SU-DHL-6 (cell line): Measurements from ENCODE around the gene DYNLRB1.

Experiments
- CTCF ChIP-seq: fragments of 200-600 bp; sonication (generic); IDR thresholded peaks from one replicate; pipeline ENCODE4 v1.5.1; 2017; ENCODE audit warnings: antibody characterized with exemption, mild to moderate bottlenecking, low read length, moderate library complexity; ENCODE audit not compliant: insufficient read depth, poor library complexity, severe bottlenecking
- EZH2phosphoT487 ChIP-seq: fragments of 200-600 bp; sonication (generic), shearing (Covaris generic); conservative IDR thresholded peaks from 2 replicates; pipeline ENCODE4 v1.6.1; 2018; ENCODE audit warnings: mild to moderate bottlenecking, antibody characterized with exemption, low read length, moderate library complexity, mixed read lengths

GRCh38 chr20:34475979-34476736 is 40.1 kb upstream of the DYNLRB1 start:
- peak; percentile 59 for TF ChIP-seq CTCF
- no peak for TF ChIP-seq EZH2phosphoT487
